ENCODE measurements around the gene MAB21L3. TPM values are rescaled to one million over a fixed set of nuclear protein-coding genes. Genes with fewer than 3 reads are reported as not detected.

Gene MAB21L3
- total and polyA plus RNA-seq, 2 of the 13 experiments (the other 11 are each of a cell fraction or from before 2014, with no cell fraction given), result 0.55 to 4.1 TPM

DNA sequence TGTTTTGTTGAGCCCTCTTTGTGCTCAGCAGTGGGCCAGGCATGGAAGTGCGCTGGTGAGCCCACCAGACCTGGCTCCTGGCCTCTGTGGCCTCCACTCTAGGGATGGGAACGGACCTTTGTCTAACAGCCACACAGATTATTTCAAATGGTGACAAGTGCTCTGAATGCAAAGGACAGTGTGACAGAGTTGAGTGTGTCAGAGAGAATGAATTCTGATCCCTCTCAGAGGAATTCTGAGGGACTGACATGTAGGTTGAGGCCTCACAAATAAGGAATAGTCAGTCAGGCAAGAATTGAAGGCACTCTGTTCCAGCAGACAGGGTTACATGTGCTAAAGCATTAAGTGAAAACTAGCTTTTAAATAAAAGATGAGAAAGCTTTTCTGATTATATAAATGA is 11.3 kb upstream of the MAB21L3 start:
- H3K36me3 ChIP-seq (replicated peaks in 1 of 2; ENCODE audit: control insufficient read depth in 1 of 2, insufficient read depth in 2 of 2, low read length in 2 of 2), result no peaks in the 10 kb centered on the region
- no peak for FAIRE-seq
- ChIA-PET POLR2A (no interaction called here), CTCF (ENCODE audit: low intra/inter-chr PET ratio, low total read pairs) (no interaction called here)
- ATAC-seq, result no peak
- intact Hi-C loops (cut with micrococcal nuclease; ENCODE audit: unreplicated experiment) (loop anchor here (10.0 kb wide), 1 partner anchor 65 kb away; no protein-coding TSS in a partner anchor), in situ Hi-C loops (cut with HindIII; ENCODE audit: extremely low pct_ligation_motif_present, low pct_unique_long_range_greater_than_20kb) (no loop called here)
- peaks cover 30% of the 10 kb centered on the region for H3K4me1 ChIP-seq (ENCODE audit: insufficient read depth, low read length)
- H3K4me2 ChIP-seq (ENCODE audit: low read depth, low read length), result no peak overlapping the region
- no TSS peak for BruUV-seq (replicated peaks)
- 68% methylated on average over 2 of the region's 2 CpGs for WGBS (ENCODE audit: low lambda C conversion rate)
- H3K9ac ChIP-seq (ENCODE audit: insufficient read depth, low read depth, low read length), result no peak overlapping the region
- no peaks in the 10 kb centered on the region for H3K27me3 ChIP-seq (ENCODE audit: control insufficient read depth in 1 of 2, insufficient read depth in 2 of 2, low read length in 2 of 2)
- H2AFZ ChIP-seq (ENCODE audit: low read length), result no peak overlapping the region
- H3K27ac ChIP-seq (ENCODE audit: extremely low read length, insufficient read depth, low read length), result no peak overlapping the region
- DNase-seq (ENCODE audit: low spot score), result no peak
- TF ChIP-seq ZNF878 (CRISPR knock-in tag; IDR thresholded peaks at IDR 0.05) (no peak), AGO2 (optimal IDR thresholded peaks at IDR 0.05; ENCODE audit: low read depth, low read length) (no peak), NONO (IDR thresholded peaks at IDR 0.05) (no peak), NONO (CRISPR knock-in tag; conservative IDR thresholded peaks at IDR 0.05) (no peak), RBM39 (IDR thresholded peaks at IDR 0.05; ENCODE audit: low read depth, low read length, poor library complexity, severe bottlenecking) (no peak), ZNF790 (CRISPR knock-in tag; IDR thresholded peaks at IDR 0.05; ENCODE audit: borderline replicate concordance) (no peak), ZSCAN20 (CRISPR knock-in tag; IDR thresholded peaks at IDR 0.05; ENCODE audit: borderline replicate concordance) (no peak), ZNF598 (CRISPR knock-in tag; IDR thresholded peaks at IDR 0.05; ENCODE audit: borderline replicate concordance) (no peak), NCOA5 (CRISPR knock-in tag; IDR thresholded peaks at IDR 0.05) (no peak), GATAD1 (CRISPR knock-in tag; IDR thresholded peaks at IDR 0.05) (no peak), TBP (CRISPR knock-in tag; IDR thresholded peaks at IDR 0.05) (no peak)
- TF ChIP-seq, protein P1, sequence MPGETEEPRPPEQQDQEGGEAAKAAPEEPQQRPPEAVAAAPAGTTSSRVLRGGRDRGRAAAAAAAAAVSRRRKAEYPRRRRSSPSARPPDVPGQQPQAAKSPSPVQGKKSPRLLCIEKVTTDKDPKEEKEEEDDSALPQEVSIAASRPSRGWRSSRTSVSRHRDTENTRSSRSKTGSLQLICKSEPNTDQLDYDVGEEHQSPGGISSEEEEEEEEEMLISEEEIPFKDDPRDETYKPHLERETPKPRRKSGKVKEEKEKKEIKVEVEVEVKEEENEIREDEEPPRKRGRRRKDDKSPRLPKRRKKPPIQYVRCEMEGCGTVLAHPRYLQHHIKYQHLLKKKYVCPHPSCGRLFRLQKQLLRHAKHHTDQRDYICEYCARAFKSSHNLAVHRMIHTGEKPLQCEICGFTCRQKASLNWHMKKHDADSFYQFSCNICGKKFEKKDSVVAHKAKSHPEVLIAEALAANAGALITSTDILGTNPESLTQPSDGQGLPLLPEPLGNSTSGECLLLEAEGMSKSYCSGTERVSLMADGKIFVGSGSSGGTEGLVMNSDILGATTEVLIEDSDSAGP (CRISPR knock-in tag; IDR thresholded peaks at IDR 0.05; ENCODE audit: borderline replicate concordance), result no peak
- TF ChIP-seq, protein P2, sequence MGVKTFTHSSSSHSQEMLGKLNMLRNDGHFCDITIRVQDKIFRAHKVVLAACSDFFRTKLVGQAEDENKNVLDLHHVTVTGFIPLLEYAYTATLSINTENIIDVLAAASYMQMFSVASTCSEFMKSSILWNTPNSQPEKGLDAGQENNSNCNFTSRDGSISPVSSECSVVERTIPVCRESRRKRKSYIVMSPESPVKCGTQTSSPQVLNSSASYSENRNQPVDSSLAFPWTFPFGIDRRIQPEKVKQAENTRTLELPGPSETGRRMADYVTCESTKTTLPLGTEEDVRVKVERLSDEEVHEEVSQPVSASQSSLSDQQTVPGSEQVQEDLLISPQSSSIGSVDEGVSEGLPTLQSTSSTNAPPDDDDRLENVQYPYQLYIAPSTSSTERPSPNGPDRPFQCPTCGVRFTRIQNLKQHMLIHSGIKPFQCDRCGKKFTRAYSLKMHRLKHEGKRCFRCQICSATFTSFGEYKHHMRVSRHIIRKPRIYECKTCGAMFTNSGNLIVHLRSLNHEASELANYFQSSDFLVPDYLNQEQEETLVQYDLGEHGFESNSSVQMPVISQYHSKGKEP (CRISPR knock-in tag; IDR thresholded peaks at IDR 0.05), result no peak
- H3K79me2 ChIP-seq (ENCODE audit: insufficient read depth, low read length), result no peaks in the 10 kb centered on the region
- peaks cover 5% of the 10 kb centered on the region; the same call in 1 of the 2 replicates for H3K9me3 ChIP-seq (ENCODE audit: low read length)
- H3K4me3 ChIP-seq (replicated peaks in 1 of 3; ENCODE audit: insufficient read depth in 1 of 3, low read depth in 2 of 3, low read length in 3 of 3), result no peak overlapping the region
- no peaks in the 10 kb centered on the region for H4K20me1 ChIP-seq (ENCODE audit: insufficient read depth, low read length)
